Stimulated activated naive CD4-positive, alpha-beta T cell treated with Interleukin-2 at 50 U/mL for 16 hours (primary cell): ENCODE results near the gene TMEM132E.

Source experiments
- DNase-seq: peaks from one replicate; lab custom pipeline; 2025; lab: John Stamatoyannopoulos, UW

The TMEM132E gene

GRCh38 chr17:34665150-34665806, 85.9 kb downstream of the TMEM132E start:
- DNase-seq = no peak

GRCh38 chr17:34665819-34666763, 86.7 kb downstream of the TMEM132E start:
- DNase-seq = no peak

- DNase-seq = no peak
These were observed 88.3 kb downstream of the TMEM132E start for GRCh38 chr17:34667656-34668055.

GRCh38 chr17:34668206-34668605, 88.8 kb downstream of the TMEM132E start:
- DNase-seq = no peak

- no peak for DNase-seq
These were observed 90.1 kb downstream of the TMEM132E start for GRCh38 chr17:34669511-34669910.

DNA sequence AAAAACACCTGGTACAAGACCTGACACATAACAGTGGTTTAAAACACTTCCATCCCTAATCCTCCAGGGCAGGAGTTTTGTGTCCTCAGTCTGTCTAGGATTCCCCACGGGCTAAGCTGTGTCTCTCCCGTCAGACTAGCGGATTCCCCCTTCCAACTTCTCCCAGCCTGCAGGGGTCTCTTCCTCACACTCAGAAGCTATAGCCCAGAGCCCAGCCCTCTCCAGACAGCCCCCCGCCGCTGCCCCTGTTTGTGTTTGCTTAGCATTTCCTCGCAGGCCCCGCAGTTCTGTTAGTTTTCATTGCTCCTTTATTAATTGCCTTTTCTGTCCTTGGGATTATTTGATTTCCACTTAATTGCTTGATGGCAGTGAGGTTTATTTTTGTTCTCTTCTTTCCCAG, 91.2 kb downstream of the TMEM132E start:
- DNase-seq = no peak

DNA sequence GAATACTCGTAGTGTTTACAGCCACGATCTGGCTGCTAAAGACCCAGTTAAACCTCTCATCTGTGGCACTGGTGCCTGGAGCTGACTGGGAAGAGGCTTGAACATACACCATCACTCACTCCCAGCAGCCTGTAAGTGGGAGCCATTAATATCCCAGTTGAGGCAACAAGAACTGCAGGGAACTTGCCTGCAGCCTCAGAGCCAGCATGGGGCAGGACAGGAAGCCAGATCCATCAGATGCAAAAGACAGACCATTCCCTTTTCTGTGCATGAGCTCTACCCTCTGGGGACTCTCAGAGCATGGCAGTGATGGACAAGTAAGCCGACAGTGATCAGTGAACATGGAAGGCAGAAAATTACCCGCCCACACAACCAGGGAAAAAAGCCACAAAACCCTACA, 91.8 kb downstream of the TMEM132E start:
- no peak for DNase-seq

- no peak for DNase-seq
These were observed 92.9 kb downstream of the TMEM132E start for GRCh38 chr17:34672176-34672785.

GRCh38 chr17:34673516-34673915, 94.1 kb downstream of the TMEM132E start:
- DNase-seq = no peak

DNA sequence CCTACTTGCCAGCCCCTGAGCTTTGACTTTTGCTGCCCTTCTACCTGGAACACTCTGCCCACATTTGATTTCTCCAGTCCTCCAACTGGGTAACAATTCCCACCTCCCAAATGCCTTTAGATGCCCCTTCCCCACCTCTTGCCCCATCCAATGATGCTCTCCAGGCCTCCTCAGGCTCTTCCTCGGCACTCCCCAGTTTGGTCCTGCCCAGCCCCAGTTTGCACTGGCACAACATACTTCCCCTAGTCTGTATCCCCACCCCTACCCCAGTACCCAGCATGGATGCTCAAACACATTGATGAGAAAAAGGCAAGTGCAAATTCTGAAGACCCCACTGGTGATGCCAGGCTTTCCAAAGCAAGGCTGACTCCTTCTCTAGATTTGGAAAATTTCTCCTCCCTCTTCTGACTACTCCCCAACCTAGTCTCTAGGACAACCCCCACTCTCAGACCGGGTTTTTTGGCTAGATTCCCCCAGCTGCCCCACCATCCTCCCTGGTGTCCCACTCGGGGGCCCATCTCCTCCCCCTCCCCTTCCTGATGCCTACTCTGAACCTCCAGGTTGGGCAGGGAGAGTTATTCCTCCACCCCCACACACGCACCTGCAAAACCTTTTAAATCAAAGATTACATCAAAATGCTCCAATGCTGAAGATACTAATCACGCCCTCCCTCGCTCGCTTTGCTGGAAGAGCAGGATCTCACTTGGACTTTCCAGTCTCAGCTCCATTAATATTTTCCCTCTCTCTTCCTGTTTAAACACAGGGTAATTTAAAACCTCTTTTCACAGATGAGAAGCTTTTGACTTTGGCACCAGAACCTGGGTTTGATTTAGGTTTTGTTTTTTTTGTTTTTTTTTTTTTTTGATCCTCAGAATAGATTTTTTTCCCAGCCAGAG, 94.9 kb downstream of the TMEM132E start:
- no peak for DNase-seq

- no peak for DNase-seq
These were observed 95.8 kb downstream of the TMEM132E start for GRCh38 chr17:34675143-34675542.

DNA sequence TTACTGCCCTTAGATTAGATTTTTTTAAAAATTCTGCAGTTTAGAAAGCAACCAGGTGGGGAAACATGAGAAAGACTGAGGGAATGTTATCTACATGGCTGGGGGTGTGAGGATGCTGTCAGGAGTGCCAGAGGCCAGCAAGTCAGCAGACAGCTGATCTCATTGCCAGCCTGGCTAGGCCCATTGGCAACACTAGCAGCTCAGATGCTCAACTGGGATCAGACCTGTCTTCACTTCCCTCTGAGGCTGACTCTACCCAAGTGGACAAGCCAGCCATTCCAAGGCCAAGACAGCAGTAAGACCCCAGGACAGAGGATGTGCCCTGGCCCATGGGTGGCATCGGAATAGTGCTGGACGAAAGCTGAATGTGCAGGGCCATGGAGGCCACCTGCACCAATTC, 96.2 kb downstream of the TMEM132E start:
- no peak for DNase-seq

DNA sequence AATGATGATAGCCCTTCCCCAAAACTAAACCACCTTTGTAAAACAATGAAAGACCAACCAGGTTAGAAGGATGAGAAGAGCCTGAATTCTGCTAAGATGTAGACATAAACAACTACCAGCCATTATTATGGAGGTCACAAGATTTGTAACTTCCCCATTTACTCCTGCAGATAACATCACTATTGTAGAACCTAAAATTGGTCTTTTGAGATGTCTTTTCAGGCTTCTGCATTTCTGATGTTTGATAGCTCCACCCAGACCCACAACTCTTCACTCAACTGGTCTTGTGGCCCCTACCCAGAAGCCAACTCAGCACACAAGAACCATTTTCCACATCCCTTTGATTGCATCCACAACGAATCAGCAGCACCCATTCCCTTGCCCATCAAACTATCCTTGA, 100.8 kb downstream of the TMEM132E start:
- DNase-seq = no peak

GRCh38 chr17:34682305-34682704, 102.9 kb downstream of the TMEM132E start:
- DNase-seq = no peak

GRCh38 chr17:34683390-34683789, 104.0 kb downstream of the TMEM132E start:
- no peak for DNase-seq
